ENCODE data around the gene DLK1. TPM values are rescaled to one million over a fixed set of nuclear protein-coding genes. Genes with fewer than 3 reads are reported as not detected.

The DLK1 gene
- total and polyA plus RNA-seq, 2 of the 13 experiments (the other 11 are each of a cell fraction or from before 2014, with no cell fraction given) = 95.5 to 312 TPM

DNA sequence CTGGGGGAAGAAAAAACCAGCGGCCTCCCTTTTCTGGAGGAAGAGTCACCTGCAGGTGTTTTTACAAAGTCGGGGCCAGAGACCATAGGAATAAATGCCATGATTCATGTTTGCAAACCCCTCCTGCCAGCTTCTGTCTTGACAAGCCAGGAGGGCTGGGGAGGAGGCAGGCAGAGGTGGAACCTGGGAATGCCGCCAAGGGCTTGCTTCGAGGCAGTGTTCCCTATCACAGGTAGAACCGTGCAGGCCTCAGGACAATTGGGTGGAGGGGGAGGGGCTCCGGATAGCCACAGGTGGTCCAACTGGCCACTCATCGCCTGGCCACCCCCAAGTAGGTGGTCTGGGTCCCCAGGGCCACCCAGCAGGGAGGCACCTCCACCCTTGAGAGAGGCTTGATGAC, 14.2 kb upstream of the DLK1 start:
- Histone ChIP-seq H3K9me3 (ENCODE audit: low read length) (no peaks in the 10 kb centered on the region), H3K27ac (ENCODE audit: extremely low read length, insufficient read depth, low read length) (no peak overlapping the region), H3K27me3 (ENCODE audit: control insufficient read depth in 1 of 2, insufficient read depth in 2 of 2, low read length in 2 of 2) (peaks cover 1 to 3% of the 10 kb centered on the region in 2 experiments; a peak in 2 of 5 replicates), H4K20me1 (ENCODE audit: insufficient read depth, low read length) (no peaks in the 10 kb centered on the region), H3K4me2 (ENCODE audit: low read depth, low read length) (no peak overlapping the region), H2AFZ (ENCODE audit: low read length) (no peak overlapping the region), H3K4me1 (ENCODE audit: insufficient read depth, low read length) (peaks cover 72% of the 10 kb centered on the region), H3K36me3 (replicated peaks in 1 of 2; ENCODE audit: control insufficient read depth in 1 of 2, insufficient read depth in 2 of 2, low read length in 2 of 2) (no peaks in the 10 kb centered on the region), H3K4me3 (replicated peaks in 1 of 3; ENCODE audit: insufficient read depth in 1 of 3, low read depth in 2 of 3, low read length in 3 of 3) (no peak overlapping the region), H3K9ac (ENCODE audit: insufficient read depth, low read depth, low read length) (no peak overlapping the region), H3K79me2 (ENCODE audit: insufficient read depth, low read length) (no peaks in the 10 kb centered on the region)
- DNase-seq (ENCODE audit: low spot score) = no peak
- BruUV-seq (replicated peaks) = no TSS peak
- ChIA-PET POLR2A (no interaction called here), CTCF (ENCODE audit: low intra/inter-chr PET ratio, low total read pairs) (no interaction called here)
- 46% methylated on average over 5 of the region's 7 CpGs for WGBS (ENCODE audit: low lambda C conversion rate)
- intact Hi-C loops (cut with micrococcal nuclease; ENCODE audit: unreplicated experiment) = no loop called here
- no peak for ATAC-seq
- in situ Hi-C loops (cut with HindIII; ENCODE audit: extremely low pct_ligation_motif_present, low pct_unique_long_range_greater_than_20kb) = no loop called here
- FAIRE-seq = no peak
- TF ChIP-seq, protein P1, sequence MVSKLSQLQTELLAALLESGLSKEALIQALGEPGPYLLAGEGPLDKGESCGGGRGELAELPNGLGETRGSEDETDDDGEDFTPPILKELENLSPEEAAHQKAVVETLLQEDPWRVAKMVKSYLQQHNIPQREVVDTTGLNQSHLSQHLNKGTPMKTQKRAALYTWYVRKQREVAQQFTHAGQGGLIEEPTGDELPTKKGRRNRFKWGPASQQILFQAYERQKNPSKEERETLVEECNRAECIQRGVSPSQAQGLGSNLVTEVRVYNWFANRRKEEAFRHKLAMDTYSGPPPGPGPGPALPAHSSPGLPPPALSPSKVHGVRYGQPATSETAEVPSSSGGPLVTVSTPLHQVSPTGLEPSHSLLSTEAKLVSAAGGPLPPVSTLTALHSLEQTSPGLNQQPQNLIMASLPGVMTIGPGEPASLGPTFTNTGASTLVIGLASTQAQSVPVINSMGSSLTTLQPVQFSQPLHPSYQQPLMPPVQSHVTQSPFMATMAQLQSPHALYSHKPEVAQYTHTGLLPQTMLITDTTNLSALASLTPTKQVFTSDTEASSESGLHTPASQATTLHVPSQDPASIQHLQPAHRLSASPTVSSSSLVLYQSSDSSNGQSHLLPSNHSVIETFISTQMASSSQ (IDR thresholded peaks at IDR 0.05; ENCODE audit: low read depth) = no peak
- TF ChIP-seq, protein P1 (CRISPR knock-in tag; IDR thresholded peaks at IDR 0.05; ENCODE audit: borderline replicate concordance) = no peak
- TF ChIP-seq, protein P2, sequence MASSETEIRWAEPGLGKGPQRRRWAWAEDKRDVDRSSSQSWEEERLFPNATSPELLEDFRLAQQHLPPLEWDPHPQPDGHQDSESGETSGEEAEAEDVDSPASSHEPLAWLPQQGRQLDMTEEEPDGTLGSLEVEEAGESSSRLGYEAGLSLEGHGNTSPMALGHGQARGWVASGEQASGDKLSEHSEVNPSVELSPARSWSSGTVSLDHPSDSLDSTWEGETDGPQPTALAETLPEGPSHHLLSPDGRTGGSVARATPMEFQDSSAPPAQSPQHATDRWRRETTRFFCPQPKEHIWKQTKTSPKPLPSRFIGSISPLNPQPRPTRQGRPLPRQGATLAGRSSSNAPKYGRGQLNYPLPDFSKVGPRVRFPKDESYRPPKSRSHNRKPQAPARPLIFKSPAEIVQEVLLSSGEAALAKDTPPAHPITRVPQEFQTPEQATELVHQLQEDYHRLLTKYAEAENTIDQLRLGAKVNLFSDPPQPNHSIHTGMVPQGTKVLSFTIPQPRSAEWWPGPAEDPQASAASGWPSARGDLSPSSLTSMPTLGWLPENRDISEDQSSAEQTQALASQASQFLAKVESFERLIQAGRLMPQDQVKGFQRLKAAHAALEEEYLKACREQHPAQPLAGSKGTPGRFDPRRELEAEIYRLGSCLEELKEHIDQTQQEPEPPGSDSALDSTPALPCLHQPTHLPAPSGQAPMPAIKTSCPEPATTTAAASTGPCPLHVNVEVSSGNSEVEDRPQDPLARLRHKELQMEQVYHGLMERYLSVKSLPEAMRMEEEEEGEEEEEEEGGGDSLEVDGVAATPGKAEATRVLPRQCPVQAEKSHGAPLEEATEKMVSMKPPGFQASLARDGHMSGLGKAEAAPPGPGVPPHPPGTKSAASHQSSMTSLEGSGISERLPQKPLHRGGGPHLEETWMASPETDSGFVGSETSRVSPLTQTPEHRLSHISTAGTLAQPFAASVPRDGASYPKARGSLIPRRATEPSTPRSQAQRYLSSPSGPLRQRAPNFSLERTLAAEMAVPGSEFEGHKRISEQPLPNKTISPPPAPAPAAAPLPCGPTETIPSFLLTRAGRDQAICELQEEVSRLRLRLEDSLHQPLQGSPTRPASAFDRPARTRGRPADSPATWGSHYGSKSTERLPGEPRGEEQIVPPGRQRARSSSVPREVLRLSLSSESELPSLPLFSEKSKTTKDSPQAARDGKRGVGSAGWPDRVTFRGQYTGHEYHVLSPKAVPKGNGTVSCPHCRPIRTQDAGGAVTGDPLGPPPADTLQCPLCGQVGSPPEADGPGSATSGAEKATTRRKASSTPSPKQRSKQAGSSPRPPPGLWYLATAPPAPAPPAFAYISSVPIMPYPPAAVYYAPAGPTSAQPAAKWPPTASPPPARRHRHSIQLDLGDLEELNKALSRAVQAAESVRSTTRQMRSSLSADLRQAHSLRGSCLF (CRISPR knock-in tag; IDR thresholded peaks at IDR 0.05; ENCODE audit: borderline replicate concordance) = no peak
- no peak for TF ChIP-seq NR2C2 (CRISPR knock-in tag; IDR thresholded peaks at IDR 0.05; ENCODE audit: borderline replicate concordance)
- TF ChIP-seq, protein P3, sequence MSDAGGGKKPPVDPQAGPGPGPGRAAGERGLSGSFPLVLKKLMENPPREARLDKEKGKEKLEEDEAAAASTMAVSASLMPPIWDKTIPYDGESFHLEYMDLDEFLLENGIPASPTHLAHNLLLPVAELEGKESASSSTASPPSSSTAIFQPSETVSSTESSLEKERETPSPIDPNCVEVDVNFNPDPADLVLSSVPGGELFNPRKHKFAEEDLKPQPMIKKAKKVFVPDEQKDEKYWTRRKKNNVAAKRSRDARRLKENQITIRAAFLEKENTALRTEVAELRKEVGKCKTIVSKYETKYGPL (CRISPR knock-in tag; IDR thresholded peaks at IDR 0.05) = no peak
- TF ChIP-seq, protein P4, sequence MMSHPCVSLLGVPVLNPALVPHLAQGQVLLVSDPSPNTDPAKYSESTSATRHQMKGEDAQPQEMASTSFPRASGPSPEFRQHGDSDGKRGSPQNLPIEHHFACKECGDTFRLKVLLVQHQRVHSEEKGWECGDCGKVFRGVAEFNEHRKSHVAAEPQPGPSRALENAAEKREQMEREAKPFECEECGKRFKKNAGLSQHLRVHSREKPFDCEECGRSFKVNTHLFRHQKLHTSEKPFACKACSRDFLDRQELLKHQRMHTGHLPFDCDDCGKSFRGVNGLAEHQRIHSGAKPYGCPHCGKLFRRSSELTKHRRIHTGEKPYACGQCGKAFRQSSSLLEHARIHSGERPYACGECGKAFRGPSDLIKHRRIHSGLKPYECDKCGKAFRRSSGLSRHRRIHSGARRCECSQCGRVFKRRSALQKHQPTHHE (CRISPR knock-in tag; IDR thresholded peaks at IDR 0.05; ENCODE audit: borderline replicate concordance) = no peak
- TF ChIP-seq, protein P5, sequence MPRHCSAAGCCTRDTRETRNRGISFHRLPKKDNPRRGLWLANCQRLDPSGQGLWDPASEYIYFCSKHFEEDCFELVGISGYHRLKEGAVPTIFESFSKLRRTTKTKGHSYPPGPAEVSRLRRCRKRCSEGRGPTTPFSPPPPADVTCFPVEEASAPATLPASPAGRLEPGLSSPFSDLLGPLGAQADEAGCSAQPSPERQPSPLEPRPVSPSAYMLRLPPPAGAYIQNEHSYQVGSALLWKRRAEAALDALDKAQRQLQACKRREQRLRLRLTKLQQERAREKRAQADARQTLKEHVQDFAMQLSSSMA (CRISPR knock-in tag; IDR thresholded peaks at IDR 0.05) = no peak
- TF ChIP-seq, protein P6, sequence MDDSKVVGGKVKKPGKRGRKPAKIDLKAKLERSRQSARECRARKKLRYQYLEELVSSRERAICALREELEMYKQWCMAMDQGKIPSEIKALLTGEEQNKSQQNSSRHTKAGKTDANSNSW (CRISPR knock-in tag; IDR thresholded peaks at IDR 0.05; ENCODE audit: borderline replicate concordance) = no peak
- TF ChIP-seq, protein P7, sequence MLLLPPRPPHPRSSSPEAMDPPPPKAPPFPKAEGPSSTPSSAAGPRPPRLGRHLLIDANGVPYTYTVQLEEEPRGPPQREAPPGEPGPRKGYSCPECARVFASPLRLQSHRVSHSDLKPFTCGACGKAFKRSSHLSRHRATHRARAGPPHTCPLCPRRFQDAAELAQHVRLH (CRISPR knock-in tag; IDR thresholded peaks at IDR 0.05; ENCODE audit: borderline replicate concordance, low read depth) = no peak
- TF ChIP-seq, protein P8, sequence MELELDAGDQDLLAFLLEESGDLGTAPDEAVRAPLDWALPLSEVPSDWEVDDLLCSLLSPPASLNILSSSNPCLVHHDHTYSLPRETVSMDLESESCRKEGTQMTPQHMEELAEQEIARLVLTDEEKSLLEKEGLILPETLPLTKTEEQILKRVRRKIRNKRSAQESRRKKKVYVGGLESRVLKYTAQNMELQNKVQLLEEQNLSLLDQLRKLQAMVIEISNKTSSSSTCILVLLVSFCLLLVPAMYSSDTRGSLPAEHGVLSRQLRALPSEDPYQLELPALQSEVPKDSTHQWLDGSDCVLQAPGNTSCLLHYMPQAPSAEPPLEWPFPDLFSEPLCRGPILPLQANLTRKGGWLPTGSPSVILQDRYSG (CRISPR knock-in tag; IDR thresholded peaks at IDR 0.05) = no peak
